Measurements from ENCODE around the gene BBS9. TPM values are rescaled to one million over a fixed set of nuclear protein-coding genes. Genes with fewer than 3 reads are reported as not detected.

The BBS9 gene
- total and polyA plus RNA-seq, 2 donors (not counting 1 experiment from before 2014, with no cell fraction given) = 8.4 to 45.2 TPM

- Histone ChIP-seq H3K4me1 (ENCODE audit: control insufficient read depth in 2 of 2, insufficient read depth in 2 of 2, low read length in 2 of 2) (no peaks in the 10 kb centered on the region), H3K4me3 (ENCODE audit: control extremely low read depth in 1 of 5, extremely low read depth in 1 of 5, insufficient read depth in 1 of 5, low read depth in 2 of 5, low read length in 4 of 5) (no peak overlapping the region), H3K27me3 (replicated peaks in 1 of 4; ENCODE audit: control extremely low read depth in 1 of 4, control insufficient read depth in 3 of 4, insufficient read depth in 4 of 4, low read length in 3 of 4) (no peaks in the 10 kb centered on the region), H2AFZ (ENCODE audit: insufficient read depth, low read depth, low read length, poor library complexity, severe bottlenecking) (no peak overlapping the region), H3K4me2 (replicated peaks; ENCODE audit: low read depth, low read length, poor library complexity, severe bottlenecking) (no peak overlapping the region), H3K27ac (ENCODE audit: low read length in 2 of 2) (no peak overlapping the region), H4K20me1 (ENCODE audit: control insufficient read depth, insufficient read depth, low read length, poor library complexity, severe bottlenecking) (peaks cover 6% of the 10 kb centered on the region), H3K36me3 (replicated peaks in 1 of 2; ENCODE audit: control extremely low read depth in 1 of 2, control insufficient read depth in 1 of 2, extremely low read depth in 1 of 2, insufficient read depth in 2 of 2, low read length in 1 of 2) (peaks cover 0 to 4% of the 10 kb centered on the region in 2 experiments), H3K9ac (ENCODE audit: low read length) (no peak overlapping the region), H3K9me3 (ENCODE audit: control extremely low read depth in 1 of 3, control insufficient read depth in 2 of 3, insufficient read depth in 1 of 3, low read length in 2 of 3) (peaks cover 2 to 26% (median 22%) of the 10 kb centered on the region in 3 donors), H3K79me2 (ENCODE audit: control insufficient read depth, insufficient read depth, low read length) (no peaks in the 10 kb centered on the region)
- DNase-seq (no peak), ATAC-seq (ENCODE audit: low read depth) (no peak)
- H3K27ac Mint-ChIP-seq = no peak overlapping the region
- H3K4me1 Mint-ChIP-seq = no peaks in the 10 kb centered on the region
- no peaks in the 10 kb centered on the region for H3K27me3 Mint-ChIP-seq
- WGBS (ENCODE audit: insufficient coverage) = no CpG with 5 or more reads among the region's 2 CpGs
- intact Hi-C loops (cut with micrococcal nuclease) = no loop called here
- TF ChIP-seq EZH2 (IDR thresholded peaks at IDR 0.05; ENCODE audit: borderline replicate concordance, insufficient read depth, low read depth, low read length, poor library complexity, severe bottlenecking) (no peak), CTCF (IDR thresholded peaks at IDR 0.05) (no peak)
- H3K9me3 Mint-ChIP-seq (ENCODE audit: insufficient read depth) = peaks cover 11% of the 10 kb centered on the region
- no peak overlapping the region for H3K4me3 Mint-ChIP-seq
- ChIA-PET CTCF (no interaction called here), POLR2A (no interaction called here)
Measured at GRCh38 chr7:33212144-33212543, 82.8 kb downstream of the BBS9 start.

GRCh38 chr7:33215992-33216391, 86.6 kb downstream of the BBS9 start:
- no peak for ATAC-seq (ENCODE audit: low read depth)
- no peak overlapping the region for H2AFZ ChIP-seq (ENCODE audit: insufficient read depth, low read depth, low read length, poor library complexity, severe bottlenecking)
- TF ChIP-seq CTCF (IDR thresholded peaks at IDR 0.05) = no peak
- TF ChIP-seq EZH2 (IDR thresholded peaks at IDR 0.05; ENCODE audit: borderline replicate concordance, insufficient read depth, low read depth, low read length, poor library complexity, severe bottlenecking) = no peak
- Mint-ChIP-seq H3K9me3 (ENCODE audit: insufficient read depth) (peaks cover 10% of the 10 kb centered on the region), H3K27me3 (no peaks in the 10 kb centered on the region), H3K4me3 (no peak overlapping the region), H3K27ac (no peak overlapping the region), H3K4me1 (no peaks in the 10 kb centered on the region)
- POLR2A ChIA-PET = no interaction called here
- peaks cover 6% of the 10 kb centered on the region for H4K20me1 ChIP-seq (ENCODE audit: control insufficient read depth, insufficient read depth, low read length, poor library complexity, severe bottlenecking)
- no peak overlapping the region for H3K4me3 ChIP-seq (ENCODE audit: control extremely low read depth in 1 of 5, extremely low read depth in 1 of 5, insufficient read depth in 1 of 5, low read depth in 2 of 5, low read length in 4 of 5)
- no peak overlapping the region for H3K27ac ChIP-seq (ENCODE audit: low read length in 2 of 2)
- no peaks in the 10 kb centered on the region for H3K4me1 ChIP-seq (ENCODE audit: control insufficient read depth in 2 of 2, insufficient read depth in 2 of 2, low read length in 2 of 2)
- H3K36me3 ChIP-seq (replicated peaks in 1 of 2; ENCODE audit: control extremely low read depth in 1 of 2, control insufficient read depth in 1 of 2, extremely low read depth in 1 of 2, insufficient read depth in 2 of 2, low read length in 1 of 2) = peaks cover 0 to 4% of the 10 kb centered on the region in 2 experiments
- H3K27me3 ChIP-seq (replicated peaks in 1 of 4; ENCODE audit: control extremely low read depth in 1 of 4, control insufficient read depth in 3 of 4, insufficient read depth in 4 of 4, low read length in 3 of 4) = no peaks in the 10 kb centered on the region
- no CpG with 5 or more reads among the region's 1 CpG for WGBS (ENCODE audit: insufficient coverage)
- no peaks in the 10 kb centered on the region for H3K79me2 ChIP-seq (ENCODE audit: control insufficient read depth, insufficient read depth, low read length)
- no peak overlapping the region for H3K4me2 ChIP-seq (replicated peaks; ENCODE audit: low read depth, low read length, poor library complexity, severe bottlenecking)
- no peak overlapping the region for H3K9ac ChIP-seq (ENCODE audit: low read length)
- no peak for DNase-seq
- intact Hi-C loops (cut with micrococcal nuclease) = no loop called here
- peaks cover under 1 to 23% (median 13%) of the 10 kb centered on the region in 3 donors for H3K9me3 ChIP-seq (ENCODE audit: control extremely low read depth in 1 of 3, control insufficient read depth in 2 of 3, insufficient read depth in 1 of 3, low read length in 2 of 3)
- CTCF ChIA-PET = no interaction called here

Measured in B cell (primary cell).